Central memory CD8-positive, alpha-beta T cell (primary cell): ENCODE measurements around the gene LRRC57.
"Not testable (repeated sequence)": the region's sequence is repeated elsewhere in the genome, so short reads cannot be mapped to it uniquely, and the experiment has no call there.

Experiments used
- ATAC-seq: fragments of 150-1000 bp; cut with Tn5 transposase; replicated peaks from 2 replicates; pipeline ENCODE4 v1.10.0; 2022; ENCODE audit warnings: mild to moderate bottlenecking, moderate FRiP score, moderate number of reproducible peaks; ENCODE audit not compliant: poor library complexity, severe bottlenecking; ENCODE audit errors: extremely low read depth
- DNase-seq, 2 donors: peaks; one replicate each; pipeline ENCODE4 v3.0.0; 2021; ENCODE audit warnings: low spot score in 2 of 2
- H3K27ac Mint-ChIP-seq: one replicate; pipeline ENCODE4 v1.8.0; 2022; ENCODE audit warnings: low read depth, mild to moderate bottlenecking, moderate library complexity, mixed read lengths
- H3K27me3 Mint-ChIP-seq: one replicate; pipeline ENCODE4 v1.8.0; 2022; ENCODE audit warnings: mixed read lengths
- H3K36me3 Mint-ChIP-seq: one replicate; pipeline ENCODE4 v1.8.0; 2022; ENCODE audit warnings: mild to moderate bottlenecking, moderate library complexity, mixed read lengths; ENCODE audit not compliant: insufficient read depth
- H3K4me1 Mint-ChIP-seq: one replicate; pipeline ENCODE4 v1.8.0; 2022; ENCODE audit warnings: mixed read lengths
- H3K4me3 Mint-ChIP-seq: one replicate; pipeline ENCODE4 v1.8.0; 2022; ENCODE audit warnings: mild to moderate bottlenecking, moderate library complexity, mixed read lengths
- H3K9me3 Mint-ChIP-seq: one replicate; pipeline ENCODE4 v1.8.0; 2022; ENCODE audit warnings: mixed read lengths

The LRRC57 gene

GRCh38 chr15:42577514-42578031 is 29.0 kb upstream of the LRRC57 start:
- Mint-ChIP-seq H3K27me3 (no peaks in the 10 kb centered on the region), H3K9me3 (no peaks in the 10 kb centered on the region), H3K4me1 (peaks cover 35% of the 10 kb centered on the region), H3K4me3 (peak overlapping the region; percentile 83), H3K27ac (no peak overlapping the region), H3K36me3 (no peaks in the 10 kb centered on the region)
- ATAC-seq (no peak), DNase-seq (no peak)

GRCh38 chr15:42576776-42577175 is 28.2 kb upstream of the LRRC57 start:
- no peaks in the 10 kb centered on the region for H3K27me3 Mint-ChIP-seq
- H3K36me3 Mint-ChIP-seq: no peaks in the 10 kb centered on the region
- H3K4me1 Mint-ChIP-seq: peaks cover 33% of the 10 kb centered on the region
- DNase-seq: no peak
- H3K27ac Mint-ChIP-seq: no peak overlapping the region
- H3K9me3 Mint-ChIP-seq: no peaks in the 10 kb centered on the region
- no peak for ATAC-seq
- peak overlapping the region; percentile 83 for H3K4me3 Mint-ChIP-seq

GRCh38 chr15:42576040-42576594 is 27.5 kb upstream of the LRRC57 start:
- no peaks in the 10 kb centered on the region for H3K36me3 Mint-ChIP-seq
- ATAC-seq: no peak
- H3K4me3 Mint-ChIP-seq: peak overlapping the region; percentile 83
- H3K27me3 Mint-ChIP-seq: no peaks in the 10 kb centered on the region
- peak overlapping the region; percentile 67 for H3K27ac Mint-ChIP-seq
- peaks cover 26% of the 10 kb centered on the region for H3K4me1 Mint-ChIP-seq
- DNase-seq: no peak
- H3K9me3 Mint-ChIP-seq: no peaks in the 10 kb centered on the region

GRCh38 chr15:42575188-42576039 is 26.8 kb upstream of the LRRC57 start, which contains the start of gene STARD9:
Gene STARD9 (plus strand): TSS chr15:42575606. CDS start chr15:42575716, 110 bp downstream.
- ATAC-seq (peak; percentile 95), DNase-seq (peak; percentile 90)
- Mint-ChIP-seq H3K4me3 (peak within 1 kb of the TSS; percentile 83), H3K27ac (peak within 1 kb of the TSS; percentile 67), H3K27me3 (no peaks in the 10 kb centered on the region), H3K9me3 (no peaks in the 10 kb centered on the region), H3K36me3 (no peaks in the 10 kb centered on the region), H3K4me1 (peaks cover 19% of the 10 kb centered on the region)

- Mint-ChIP-seq H3K36me3 (peaks cover 34% of the 10 kb centered on the region), H3K9me3 (no peaks in the 10 kb centered on the region), H3K4me3 (no peak overlapping the region), H3K4me1 (peaks cover 5% of the 10 kb centered on the region), H3K27ac (no peak overlapping the region), H3K27me3 (no peaks in the 10 kb centered on the region)
- DNase-seq (no peak), ATAC-seq (no peak)
These were observed 10.1 kb upstream of the LRRC57 start for GRCh38 chr15:42558739-42559138.

GRCh38 chr15:42556550-42557207 is 8.1 kb upstream of the LRRC57 start:
- H3K4me3 Mint-ChIP-seq, DNase-seq, H3K9me3 Mint-ChIP-seq, ATAC-seq, H3K27ac Mint-ChIP-seq, H3K27me3 Mint-ChIP-seq: not testable (repeated sequence)
- Mint-ChIP-seq H3K4me1 (peaks cover 11% of the 10 kb centered on the region), H3K36me3 (peaks cover 27% of the 10 kb centered on the region)

GRCh38 chr15:42553554-42553953 is 5.0 kb upstream of the LRRC57 start:
- H3K27me3 Mint-ChIP-seq: no peaks in the 10 kb centered on the region
- H3K27ac Mint-ChIP-seq: peak overlapping the region; percentile 14
- no peak for ATAC-seq
- no peak overlapping the region for H3K4me3 Mint-ChIP-seq
- H3K4me1 Mint-ChIP-seq: peaks cover 24% of the 10 kb centered on the region
- no peaks in the 10 kb centered on the region for H3K9me3 Mint-ChIP-seq
- peaks cover 14% of the 10 kb centered on the region for H3K36me3 Mint-ChIP-seq
- DNase-seq: no peak

GRCh38 chr15:42549741-42550392 is 1.3 kb upstream of the LRRC57 start:
- no peak for DNase-seq
- ATAC-seq: no peak

GRCh38 chr15:42549032-42549491 is 469 bp upstream of the LRRC57 start:
- ATAC-seq (peak; percentile 61), DNase-seq (no peak)
- Mint-ChIP-seq H3K4me3 (peak overlapping the region; percentile 90), H3K9me3 (no peaks in the 10 kb centered on the region), H3K27ac (peak overlapping the region; percentile 97), H3K4me1 (peaks cover 45% of the 10 kb centered on the region), H3K36me3 (peaks cover 22% of the 10 kb centered on the region), H3K27me3 (no peaks in the 10 kb centered on the region)

More at GRCh38 chr15:42549741-42550392, 1.3 kb upstream of the LRRC57 start:
- H3K27me3 Mint-ChIP-seq: no peaks in the 10 kb centered on the region
- peak overlapping the region; percentile 90 for H3K4me3 Mint-ChIP-seq
- peaks cover 23% of the 10 kb centered on the region for H3K36me3 Mint-ChIP-seq
- peak overlapping the region; percentile 97 for H3K27ac Mint-ChIP-seq
- H3K4me1 Mint-ChIP-seq: peaks cover 45% of the 10 kb centered on the region
- H3K9me3 Mint-ChIP-seq: no peaks in the 10 kb centered on the region

GRCh38 chr15:42547918-42548248 is 710 bp downstream of the LRRC57 start:
- ATAC-seq (peak; percentile 21), DNase-seq (no peak)
- H3K9me3 Mint-ChIP-seq: no peaks in the 10 kb centered on the region
- peak overlapping the region; percentile 97 for H3K27ac Mint-ChIP-seq
- peaks cover 27% of the 10 kb centered on the region for H3K36me3 Mint-ChIP-seq
- H3K4me1 Mint-ChIP-seq: peaks cover 40% of the 10 kb centered on the region
- peak overlapping the region; percentile 90 for H3K4me3 Mint-ChIP-seq
- no peaks in the 10 kb centered on the region for H3K27me3 Mint-ChIP-seq

- Mint-ChIP-seq H3K36me3 (peaks cover 29% of the 10 kb centered on the region), H3K27ac (no peak overlapping the region), H3K9me3 (no peaks in the 10 kb centered on the region), H3K4me1 (peaks cover 38% of the 10 kb centered on the region), H3K4me3 (no peak overlapping the region), H3K27me3 (no peaks in the 10 kb centered on the region)
- ATAC-seq (no peak), DNase-seq (no peak)
These were observed 3.6 kb downstream of the LRRC57 start for GRCh38 chr15:42544853-42545629.
